Liver (tissue), 9 donors: Measurements from ENCODE around the gene ADGRB2. TPM values are rescaled to one million over a fixed set of nuclear protein-coding genes. Genes with fewer than 3 reads are reported as not detected.

ENCODE experiments used
- DNase-seq: peaks from one replicate; pipeline ENCODE4 v3.0.0-alpha.2; 2017; ENCODE audit warnings: low spot score
- H3K27ac ChIP-seq, 2 donors: one replicate each; pipeline ENCODE4 v1.7.0; 2013; ENCODE audit warnings: inconsistent platforms in 2 of 2, low read length in 2 of 2, control low read depth in 1 of 2, low read depth in 1 of 2, mild to moderate bottlenecking in 1 of 2
- H3K27me3 ChIP-seq, 4 donors: one replicate each; pipeline versions ENCODE4 v1.6.1 to v1.7.0; 2013; ENCODE audit warnings: low read length in 3 of 4, inconsistent platforms in 1 of 4, mild to moderate bottlenecking in 1 of 4, moderate library complexity in 1 of 4; ENCODE audit not compliant: control insufficient read depth in 4 of 4, insufficient read depth in 4 of 4
- H3K36me3 ChIP-seq, 4 donors: one replicate each; pipeline versions ENCODE4 v1.6.1 to v1.7.0; 2013; ENCODE audit warnings: low read length in 3 of 4, mild to moderate bottlenecking in 3 of 4, low read depth in 1 of 4, moderate library complexity in 1 of 4; ENCODE audit not compliant: control insufficient read depth in 4 of 4, insufficient read depth in 3 of 4
- H3K4me1 ChIP-seq, 4 donors: one replicate each; pipeline versions ENCODE4 v1.6.1 to v1.7.0; 2013; ENCODE audit warnings: low read length in 3 of 4, mild to moderate bottlenecking in 3 of 4, moderate library complexity in 1 of 4; ENCODE audit not compliant: control insufficient read depth in 4 of 4, insufficient read depth in 4 of 4
- H3K4me3 ChIP-seq, 3 donors: one replicate each; pipeline versions ENCODE4 v1.6.1 to v1.7.0; 2013; ENCODE audit warnings: low read length in 3 of 3, control low read depth in 1 of 3, low read depth in 1 of 3, mild to moderate bottlenecking in 1 of 3
- H3K9ac ChIP-seq, 2 donors: one replicate each; pipeline ENCODE4 v1.7.0; 2013; ENCODE audit warnings: low read length in 2 of 2, mild to moderate bottlenecking in 2 of 2, moderate library complexity in 2 of 2, control low read depth in 1 of 2, low read depth in 1 of 2
- H3K9me3 ChIP-seq, 4 donors: one replicate each; pipeline versions ENCODE4 v1.6.1 to v1.7.0; 2013; ENCODE audit warnings: low read length in 3 of 4; ENCODE audit not compliant: control insufficient read depth in 4 of 4
- EGR1 ChIP-seq, 2 donors: IDR thresholded peaks; 2 replicates each; pipeline ENCODE4 v1.6.1; 2016 to 2018; ENCODE audit warnings: antibody characterized with exemption in 2 of 2, low read depth in 2 of 2
- FOXA1 ChIP-seq: IDR thresholded peaks from 2 replicates; pipeline ENCODE4 v1.6.1; 2016; ENCODE audit warnings: antibody characterized with exemption
- FOXA2 ChIP-seq: IDR thresholded peaks from 2 replicates; pipeline ENCODE4 v1.6.1; 2016; ENCODE audit warnings: antibody characterized with exemption
- GABPA ChIP-seq, 2 donors: IDR thresholded peaks in 1 of 2; conservative IDR thresholded peaks in 1 of 2; 2 replicates each; pipeline ENCODE4 v1.6.1; 2016; ENCODE audit warnings: antibody characterized with exemption in 2 of 2, mild to moderate bottlenecking in 1 of 2, moderate library complexity in 1 of 2
- HNF4A ChIP-seq, 2 donors: conservative IDR thresholded peaks; 2 replicates each; pipeline ENCODE4 v1.6.1; 2016; ENCODE audit warnings: antibody characterized with exemption in 2 of 2, mild to moderate bottlenecking in 2 of 2
- HNF4G ChIP-seq: IDR thresholded peaks from 2 replicates; pipeline ENCODE4 v1.6.1; 2016; ENCODE audit warnings: antibody characterized with exemption
- JUND ChIP-seq, 2 donors: IDR thresholded peaks; 2 replicates each; pipeline ENCODE4 v1.6.1; 2016; ENCODE audit warnings: antibody characterized with exemption in 2 of 2
- RAD21 ChIP-seq, 2 donors: IDR thresholded peaks; 2 replicates each; pipeline ENCODE4 v1.6.1; 2016; ENCODE audit warnings: antibody characterized with exemption in 2 of 2, mild to moderate bottlenecking in 2 of 2
- RXRA ChIP-seq, 2 donors: IDR thresholded peaks; 2 replicates each; pipeline ENCODE4 v1.6.1; 2017 to 2018; ENCODE audit warnings: antibody characterized with exemption in 2 of 2, mild to moderate bottlenecking in 1 of 2
- SP1 ChIP-seq: IDR thresholded peaks from 2 replicates; pipeline ENCODE4 v1.6.1; 2018; ENCODE audit warnings: antibody characterized with exemption, mild to moderate bottlenecking
- YY1 ChIP-seq: IDR thresholded peaks from 2 replicates; pipeline ENCODE4 v1.6.1; 2016; ENCODE audit warnings: antibody characterized with exemption, mild to moderate bottlenecking
- WGBS: extraction: QIAGEN DNeasy Blood & Tissue Kit; methylation state at CpG from one replicate; pipeline ENCODE4 v1.1.7; 2013; 5-methylcytosine and 5-hydroxymethylcytosine counted together
- polyA plus RNA-seq, 2 donors: library from polyadenylated mRNA; stranded (reverse) in 1 of 2; unstranded in 1 of 2; fragments of 200-250 nt in 1 of 2; fragments of >200 nt in 1 of 2; fragmentation: Nextera tagmentation in 1 of 2; extraction: Ambion mirVana in 1 of 2; gene quantifications; one replicate each; pipeline versions ENCODE4 v1.2.1 to v1.2.3, GENCODE V29; 2013 to 2015
- total RNA-seq, 2 donors: library from RNA; depleted of rRNA; stranded (reverse); fragments of >200 nt; gene quantifications; one replicate each; pipeline ENCODE4 v1.2.3, GENCODE V29; 2014
- TF ChIP-seq, protein P1 (sequence below): IDR thresholded peaks from 2 replicates; pipeline ENCODE4 v1.6.1; 2016; ENCODE audit warnings: antibody characterized with exemption
- TF ChIP-seq, protein P2 (sequence below): IDR thresholded peaks from 2 replicates; pipeline ENCODE4 v1.6.1; 2016; ENCODE audit warnings: antibody characterized with exemption
- TF ChIP-seq, protein P3 (sequence below): IDR thresholded peaks from 2 replicates; pipeline ENCODE4 v1.6.1; 2016; ENCODE audit warnings: antibody characterized with exemption, mild to moderate bottlenecking
- TF ChIP-seq, protein P4 (sequence below): fragments of 150-350 bp; IDR thresholded peaks from 2 replicates; pipeline ENCODE4 v1.5.1; 2017; ENCODE audit warnings: improper control_type of control experiment, low read depth, low read length; ENCODE audit not compliant: missing input control
- TF ChIP-seq, protein P5 (sequence below): IDR thresholded peaks from 2 replicates; pipeline ENCODE4 v1.6.1; 2016; ENCODE audit warnings: antibody characterized with exemption
- donor health status: healthy.
- donor health status: healthy.
- donor health status: healthy.
- donor health status: healthy.
- donor health status: healthy.

Gene ADGRB2
- total and polyA plus RNA-seq, 4 donors = under 0.01 to 0.05 (median 0.05) TPM; not detected in 1

DNA sequence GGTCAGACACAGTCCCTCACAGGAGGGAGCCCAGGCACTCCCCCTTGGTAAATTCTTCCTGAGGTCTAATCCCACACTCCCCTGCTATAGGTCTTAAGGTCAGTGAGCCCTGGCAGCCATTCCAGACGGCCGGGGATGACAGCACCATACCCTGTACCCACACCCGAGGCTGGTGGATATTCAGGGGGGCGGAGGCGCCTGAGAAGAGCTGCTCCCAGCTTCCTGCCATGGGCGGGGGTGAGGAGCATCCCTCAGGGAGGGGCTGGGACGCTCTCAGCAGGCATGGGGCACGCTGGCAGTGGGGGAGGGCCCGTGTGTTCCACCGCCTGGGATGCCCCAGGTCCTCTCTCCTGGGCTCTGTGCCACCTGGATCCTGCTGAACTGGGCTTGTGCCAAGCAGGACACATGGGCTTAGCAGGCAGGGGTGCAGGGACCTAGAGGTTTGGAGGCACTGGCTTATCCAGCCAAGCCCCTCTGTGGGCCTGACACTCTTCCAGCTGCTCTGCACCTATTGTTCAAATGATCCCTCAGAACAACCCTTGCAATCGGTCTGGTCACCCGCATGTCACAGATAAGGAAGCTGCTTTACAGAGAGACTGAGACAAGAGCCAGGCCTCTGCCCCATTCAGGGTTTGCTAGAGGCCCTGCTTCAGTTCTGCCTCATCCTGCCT, 5.7 kb upstream of the ADGRB2 start:
- Histone ChIP-seq H3K36me3 (no peaks in the 10 kb centered on the region), H3K9ac (no peak overlapping the region), H3K4me3 (no peak overlapping the region), H3K9me3 (no peaks in the 10 kb centered on the region), H3K27me3 (peaks cover 0 to 21% (median 5%) of the 10 kb centered on the region in 4 donors), H3K27ac (no peak overlapping the region), H3K4me1 (peaks cover 0 to 11% (median 7%) of the 10 kb centered on the region in 4 donors)
- no peak for TF ChIP-seq RAD21 (IDR thresholded peaks at IDR 0.05)
- no peak for TF ChIP-seq RXRA (IDR thresholded peaks at IDR 0.05)
- TF ChIP-seq, protein P1, sequence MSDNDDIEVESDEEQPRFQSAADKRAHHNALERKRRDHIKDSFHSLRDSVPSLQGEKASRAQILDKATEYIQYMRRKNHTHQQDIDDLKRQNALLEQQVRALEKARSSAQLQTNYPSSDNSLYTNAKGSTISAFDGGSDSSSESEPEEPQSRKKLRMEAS = no peak
- no peak for TF ChIP-seq GABPA (IDR thresholded peaks at IDR 0.05 in 1 of 2, conservative IDR thresholded peaks at IDR 0.05 in 1 of 2)
- TF ChIP-seq, protein P2, sequence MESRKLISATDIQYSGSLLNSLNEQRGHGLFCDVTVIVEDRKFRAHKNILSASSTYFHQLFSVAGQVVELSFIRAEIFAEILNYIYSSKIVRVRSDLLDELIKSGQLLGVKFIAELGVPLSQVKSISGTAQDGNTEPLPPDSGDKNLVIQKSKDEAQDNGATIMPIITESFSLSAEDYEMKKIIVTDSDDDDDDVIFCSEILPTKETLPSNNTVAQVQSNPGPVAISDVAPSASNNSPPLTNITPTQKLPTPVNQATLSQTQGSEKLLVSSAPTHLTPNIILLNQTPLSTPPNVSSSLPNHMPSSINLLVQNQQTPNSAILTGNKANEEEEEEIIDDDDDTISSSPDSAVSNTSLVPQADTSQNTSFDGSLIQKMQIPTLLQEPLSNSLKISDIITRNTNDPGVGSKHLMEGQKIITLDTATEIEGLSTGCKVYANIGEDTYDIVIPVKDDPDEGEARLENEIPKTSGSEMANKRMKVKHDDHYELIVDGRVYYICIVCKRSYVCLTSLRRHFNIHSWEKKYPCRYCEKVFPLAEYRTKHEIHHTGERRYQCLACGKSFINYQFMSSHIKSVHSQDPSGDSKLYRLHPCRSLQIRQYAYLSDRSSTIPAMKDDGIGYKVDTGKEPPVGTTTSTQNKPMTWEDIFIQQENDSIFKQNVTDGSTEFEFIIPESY = no peak
- TF ChIP-seq EGR1 (IDR thresholded peaks at IDR 0.05; ENCODE audit: low read depth in 2 of 2) = no peak
- no peak for TF ChIP-seq FOXA2
- TF ChIP-seq HNF4A (conservative IDR thresholded peaks at IDR 0.05) = no peak
- TF ChIP-seq, protein P3, sequence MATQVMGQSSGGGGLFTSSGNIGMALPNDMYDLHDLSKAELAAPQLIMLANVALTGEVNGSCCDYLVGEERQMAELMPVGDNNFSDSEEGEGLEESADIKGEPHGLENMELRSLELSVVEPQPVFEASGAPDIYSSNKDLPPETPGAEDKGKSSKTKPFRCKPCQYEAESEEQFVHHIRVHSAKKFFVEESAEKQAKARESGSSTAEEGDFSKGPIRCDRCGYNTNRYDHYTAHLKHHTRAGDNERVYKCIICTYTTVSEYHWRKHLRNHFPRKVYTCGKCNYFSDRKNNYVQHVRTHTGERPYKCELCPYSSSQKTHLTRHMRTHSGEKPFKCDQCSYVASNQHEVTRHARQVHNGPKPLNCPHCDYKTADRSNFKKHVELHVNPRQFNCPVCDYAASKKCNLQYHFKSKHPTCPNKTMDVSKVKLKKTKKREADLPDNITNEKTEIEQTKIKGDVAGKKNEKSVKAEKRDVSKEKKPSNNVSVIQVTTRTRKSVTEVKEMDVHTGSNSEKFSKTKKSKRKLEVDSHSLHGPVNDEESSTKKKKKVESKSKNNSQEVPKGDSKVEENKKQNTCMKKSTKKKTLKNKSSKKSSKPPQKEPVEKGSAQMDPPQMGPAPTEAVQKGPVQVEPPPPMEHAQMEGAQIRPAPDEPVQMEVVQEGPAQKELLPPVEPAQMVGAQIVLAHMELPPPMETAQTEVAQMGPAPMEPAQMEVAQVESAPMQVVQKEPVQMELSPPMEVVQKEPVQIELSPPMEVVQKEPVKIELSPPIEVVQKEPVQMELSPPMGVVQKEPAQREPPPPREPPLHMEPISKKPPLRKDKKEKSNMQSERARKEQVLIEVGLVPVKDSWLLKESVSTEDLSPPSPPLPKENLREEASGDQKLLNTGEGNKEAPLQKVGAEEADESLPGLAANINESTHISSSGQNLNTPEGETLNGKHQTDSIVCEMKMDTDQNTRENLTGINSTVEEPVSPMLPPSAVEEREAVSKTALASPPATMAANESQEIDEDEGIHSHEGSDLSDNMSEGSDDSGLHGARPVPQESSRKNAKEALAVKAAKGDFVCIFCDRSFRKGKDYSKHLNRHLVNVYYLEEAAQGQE = no peak
- no peak for TF ChIP-seq JUND (IDR thresholded peaks at IDR 0.05)
- TF ChIP-seq FOXA1 = no peak
- no peak for TF ChIP-seq YY1
- no peak for TF ChIP-seq HNF4G
- TF ChIP-seq, protein P4, sequence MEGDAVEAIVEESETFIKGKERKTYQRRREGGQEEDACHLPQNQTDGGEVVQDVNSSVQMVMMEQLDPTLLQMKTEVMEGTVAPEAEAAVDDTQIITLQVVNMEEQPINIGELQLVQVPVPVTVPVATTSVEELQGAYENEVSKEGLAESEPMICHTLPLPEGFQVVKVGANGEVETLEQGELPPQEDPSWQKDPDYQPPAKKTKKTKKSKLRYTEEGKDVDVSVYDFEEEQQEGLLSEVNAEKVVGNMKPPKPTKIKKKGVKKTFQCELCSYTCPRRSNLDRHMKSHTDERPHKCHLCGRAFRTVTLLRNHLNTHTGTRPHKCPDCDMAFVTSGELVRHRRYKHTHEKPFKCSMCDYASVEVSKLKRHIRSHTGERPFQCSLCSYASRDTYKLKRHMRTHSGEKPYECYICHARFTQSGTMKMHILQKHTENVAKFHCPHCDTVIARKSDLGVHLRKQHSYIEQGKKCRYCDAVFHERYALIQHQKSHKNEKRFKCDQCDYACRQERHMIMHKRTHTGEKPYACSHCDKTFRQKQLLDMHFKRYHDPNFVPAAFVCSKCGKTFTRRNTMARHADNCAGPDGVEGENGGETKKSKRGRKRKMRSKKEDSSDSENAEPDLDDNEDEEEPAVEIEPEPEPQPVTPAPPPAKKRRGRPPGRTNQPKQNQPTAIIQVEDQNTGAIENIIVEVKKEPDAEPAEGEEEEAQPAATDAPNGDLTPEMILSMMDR = no peak
- TF ChIP-seq, protein P5, sequence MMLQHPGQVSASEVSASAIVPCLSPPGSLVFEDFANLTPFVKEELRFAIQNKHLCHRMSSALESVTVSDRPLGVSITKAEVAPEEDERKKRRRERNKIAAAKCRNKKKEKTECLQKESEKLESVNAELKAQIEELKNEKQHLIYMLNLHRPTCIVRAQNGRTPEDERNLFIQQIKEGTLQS = no peak
- no peak for TF ChIP-seq SP1
- no peak for DNase-seq
- 32% methylated on average over 12 of the region's 12 CpGs for WGBS
